Peyer's patch (tissue), 4 donors: Measurements from ENCODE around the gene VAV3. TPM values are rescaled to one million over a fixed set of nuclear protein-coding genes. Genes with fewer than 3 reads are reported as not detected.

Experiments used
- DNase-seq, 3 donors: peaks; one replicate each; pipeline ENCODE4 v3.0.0-alpha.2; 2017 to 2019
- H3K27ac ChIP-seq, 4 donors: fragments of 200-600 bp; sonication (generic); one replicate each; pipeline ENCODE4 v1.5.1; 2016 to 2019
- H3K27me3 ChIP-seq, 2 donors: fragments of 200-600 bp; sonication (generic); one replicate each; pipeline ENCODE4 v1.5.1; 2019
- H3K36me3 ChIP-seq, 3 donors: fragments of 200-600 bp; sonication (generic); one replicate each; pipeline ENCODE4 v1.5.1; 2016 to 2019
- H3K4me1 ChIP-seq, 4 donors: fragments of 200-600 bp; sonication (generic); one replicate each; pipeline ENCODE4 v1.5.1; 2016 to 2019
- H3K4me3 ChIP-seq, 4 donors: fragments of 200-600 bp; sonication (generic); 1 replicate in 3 of 4; 2 replicates in 1 of 4; pipeline ENCODE4 v1.5.1; 2016 to 2019; ENCODE audit warnings: mild to moderate bottlenecking in 1 of 4
- H3K9me3 ChIP-seq, 4 donors: fragments of 200-600 bp; sonication (generic); one replicate each; pipeline ENCODE4 v1.5.1; 2016 to 2019; ENCODE audit warnings: mild to moderate bottlenecking in 1 of 4
- POLR2A ChIP-seq, 2 donors: fragments of 450-650 bp; IDR thresholded peaks; one replicate each; pipeline ENCODE4 v1.5.1; 2017; ENCODE audit warnings: antibody characterized with exemption in 2 of 2, mild to moderate bottlenecking in 2 of 2, moderate library complexity in 2 of 2
- total RNA-seq, 4 donors: library from RNA; depleted of rRNA; stranded (reverse); fragments of >200 nt; gene quantifications; one replicate each; pipeline ENCODE4 v1.1.0, GENCODE V29; 2016
- TF ChIP-seq, protein P1 (sequence below), 6 experiments: fragments of 450-650 bp in 4 of 6; fragments of 200-600 bp in 2 of 6; sonication (generic) in 1 of 6; IDR thresholded peaks; one replicate each; pipeline ENCODE4 v1.5.1; 2017 to 2019; ENCODE audit warnings: antibody characterized with exemption in 6 of 6, mild to moderate bottlenecking in 3 of 6, moderate library complexity in 1 of 6

Gene VAV3
- total RNA-seq, 4 donors from 2014 or later, result 32.1 to 60.9 (median 41.5) TPM

DNA sequence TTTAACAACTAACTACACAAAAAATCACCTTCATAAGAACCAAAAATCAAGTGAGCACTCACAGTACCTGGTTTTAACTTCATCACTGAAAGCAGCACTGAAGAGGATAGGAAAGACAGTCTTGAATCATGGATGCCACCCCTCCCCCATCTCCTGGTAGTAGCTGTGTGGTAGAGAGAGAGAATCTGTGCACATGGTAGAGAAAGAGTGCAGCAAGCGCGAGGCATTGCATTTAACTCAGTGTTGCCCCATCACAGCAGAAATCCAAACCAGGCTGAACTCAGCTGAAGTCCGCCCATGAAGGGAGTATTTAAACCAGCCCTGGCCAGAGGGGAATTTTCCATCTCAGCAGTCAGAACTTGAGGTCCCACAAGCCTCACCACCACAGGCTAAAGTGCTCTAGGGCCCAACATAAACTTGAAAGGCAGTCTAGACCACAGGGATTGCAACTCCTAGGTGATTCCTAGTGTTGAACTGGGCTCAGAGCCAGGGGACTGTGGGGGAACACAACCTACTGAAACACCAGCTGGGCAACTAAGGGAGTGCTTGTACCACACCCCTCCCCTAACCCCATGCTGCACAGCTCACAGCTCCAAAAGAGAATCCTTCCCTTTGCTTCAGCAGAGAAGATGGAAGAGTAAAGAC lies 38.4 kb downstream of the VAV3 start:
- Histone ChIP-seq H3K27me3 (no peaks in the 10 kb centered on the region), H3K4me1 (no peaks in the 10 kb centered on the region), H3K27ac (no peak overlapping the region), H3K36me3 (no peaks in the 10 kb centered on the region), H3K4me3 (no peak overlapping the region), H3K9me3 (no peaks in the 10 kb centered on the region)
- DNase-seq, result no peak
- no peak for TF ChIP-seq POLR2A (IDR thresholded peaks at IDR 0.05)
- TF ChIP-seq, protein P1, sequence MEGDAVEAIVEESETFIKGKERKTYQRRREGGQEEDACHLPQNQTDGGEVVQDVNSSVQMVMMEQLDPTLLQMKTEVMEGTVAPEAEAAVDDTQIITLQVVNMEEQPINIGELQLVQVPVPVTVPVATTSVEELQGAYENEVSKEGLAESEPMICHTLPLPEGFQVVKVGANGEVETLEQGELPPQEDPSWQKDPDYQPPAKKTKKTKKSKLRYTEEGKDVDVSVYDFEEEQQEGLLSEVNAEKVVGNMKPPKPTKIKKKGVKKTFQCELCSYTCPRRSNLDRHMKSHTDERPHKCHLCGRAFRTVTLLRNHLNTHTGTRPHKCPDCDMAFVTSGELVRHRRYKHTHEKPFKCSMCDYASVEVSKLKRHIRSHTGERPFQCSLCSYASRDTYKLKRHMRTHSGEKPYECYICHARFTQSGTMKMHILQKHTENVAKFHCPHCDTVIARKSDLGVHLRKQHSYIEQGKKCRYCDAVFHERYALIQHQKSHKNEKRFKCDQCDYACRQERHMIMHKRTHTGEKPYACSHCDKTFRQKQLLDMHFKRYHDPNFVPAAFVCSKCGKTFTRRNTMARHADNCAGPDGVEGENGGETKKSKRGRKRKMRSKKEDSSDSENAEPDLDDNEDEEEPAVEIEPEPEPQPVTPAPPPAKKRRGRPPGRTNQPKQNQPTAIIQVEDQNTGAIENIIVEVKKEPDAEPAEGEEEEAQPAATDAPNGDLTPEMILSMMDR (IDR thresholded peaks at IDR 0.05), result no peak

GRCh38 chr1:107925565-107925964 lies 39.4 kb downstream of the VAV3 start:
- TF ChIP-seq, protein P1 (IDR thresholded peaks at IDR 0.05), result no peak
- no peak for TF ChIP-seq POLR2A (IDR thresholded peaks at IDR 0.05)
- H3K27ac ChIP-seq, result no peak overlapping the region
- no peaks in the 10 kb centered on the region for H3K4me1 ChIP-seq
- H3K9me3 ChIP-seq, result no peaks in the 10 kb centered on the region
- no peak overlapping the region for H3K4me3 ChIP-seq
- no peaks in the 10 kb centered on the region for H3K27me3 ChIP-seq
- H3K36me3 ChIP-seq, result no peaks in the 10 kb centered on the region
- DNase-seq, result no peak

DNA sequence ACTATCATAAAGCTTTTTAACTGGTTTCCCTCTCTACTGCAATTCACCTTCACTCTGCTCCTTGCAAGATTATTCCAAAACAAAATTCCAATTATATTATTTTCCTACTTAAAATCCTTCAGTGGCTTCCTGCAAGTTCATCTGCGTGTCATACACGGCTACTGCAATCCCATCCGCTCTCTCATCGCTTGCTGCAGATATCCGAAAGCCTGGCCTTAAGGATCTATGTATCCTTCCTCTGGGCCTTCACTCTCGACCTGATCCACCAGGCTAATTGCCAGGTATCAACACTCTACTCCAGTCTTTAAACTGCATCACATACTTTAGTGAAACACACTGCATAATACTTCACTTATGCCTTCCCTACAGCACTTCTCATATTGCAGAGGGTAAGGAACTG lies 44.0 kb downstream of the VAV3 start:
- no peaks in the 10 kb centered on the region for H3K36me3 ChIP-seq
- no peak overlapping the region for H3K27ac ChIP-seq
- DNase-seq, result no peak
- H3K27me3 ChIP-seq, result no peaks in the 10 kb centered on the region
- no peaks in the 10 kb centered on the region for H3K4me1 ChIP-seq
- no peaks in the 10 kb centered on the region for H3K9me3 ChIP-seq
- no peak overlapping the region for H3K4me3 ChIP-seq
- TF ChIP-seq, protein P1 (IDR thresholded peaks at IDR 0.05), result no peak
- no peak for TF ChIP-seq POLR2A (IDR thresholded peaks at IDR 0.05)

DNA sequence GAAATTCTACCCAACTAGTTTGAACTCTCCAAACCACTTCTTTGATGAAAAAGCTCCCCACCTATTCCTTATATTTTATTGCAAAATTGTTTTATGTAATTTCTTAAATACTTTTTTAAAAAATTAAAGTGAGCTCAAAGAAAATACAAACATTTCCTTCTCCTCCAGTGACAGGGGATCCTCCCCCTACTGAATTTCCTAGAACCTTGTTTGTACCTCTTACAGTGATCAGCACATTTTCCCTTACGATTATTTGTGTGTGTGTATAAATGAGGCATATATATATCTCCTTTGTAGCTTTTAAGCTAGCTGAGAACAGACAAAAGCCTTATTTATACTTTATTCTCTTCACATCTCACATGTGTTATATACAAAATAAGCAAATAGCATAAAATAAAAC lies 44.4 kb downstream of the VAV3 start:
- no peaks in the 10 kb centered on the region for H3K27me3 ChIP-seq

DNA sequence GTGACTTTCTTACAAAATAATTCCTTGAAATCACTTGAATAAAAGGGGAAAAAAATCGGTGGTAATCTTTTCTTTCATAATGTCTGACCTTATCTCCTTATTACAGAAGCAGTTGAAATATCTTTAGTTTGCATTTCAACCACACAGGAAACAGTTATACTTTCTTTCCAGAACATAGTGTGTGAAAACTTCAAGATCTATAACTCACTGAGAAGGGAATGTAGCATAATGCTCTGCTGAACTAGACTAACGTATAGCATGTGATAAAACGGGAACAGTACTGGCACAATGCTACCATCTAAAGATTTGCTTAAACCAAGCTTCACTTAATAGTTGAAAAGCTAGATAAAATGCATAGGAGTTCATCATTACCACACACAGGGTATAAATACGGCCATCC lies 45.0 kb downstream of the VAV3 start:
- no peaks in the 10 kb centered on the region for H3K9me3 ChIP-seq
- no peak overlapping the region for H3K27ac ChIP-seq

More for the DNA sequence above, 44.4 kb downstream of the VAV3 start:
- no peak overlapping the region for H3K27ac ChIP-seq
- H3K36me3 ChIP-seq, result no peaks in the 10 kb centered on the region
- no peaks in the 10 kb centered on the region for H3K4me1 ChIP-seq
- H3K4me3 ChIP-seq, result no peak overlapping the region
- H3K9me3 ChIP-seq, result no peaks in the 10 kb centered on the region
- DNase-seq, result no peak
- TF ChIP-seq, protein P1 (IDR thresholded peaks at IDR 0.05), result no peak

More for the DNA sequence above, 45.0 kb downstream of the VAV3 start:
- H3K4me1 ChIP-seq, result no peaks in the 10 kb centered on the region
- DNase-seq, result no peak
- no peak for TF ChIP-seq POLR2A (IDR thresholded peaks at IDR 0.05)
- TF ChIP-seq, protein P1 (IDR thresholded peaks at IDR 0.05), result no peak
- no peaks in the 10 kb centered on the region for H3K36me3 ChIP-seq
- H3K27me3 ChIP-seq, result no peaks in the 10 kb centered on the region
- H3K4me3 ChIP-seq, result no peak overlapping the region
